ENCODE results near the gene PAX9.
"Not testable (repeated sequence)": the region's sequence is repeated elsewhere in the genome, so short reads cannot be mapped to it uniquely, and the experiment has no call there.

PAX9 gene

GRCh38 chr14:36676236-36676635 lies 14.6 kb downstream of the PAX9 start:
- no peak for DNase-seq

GRCh38 chr14:36682338-36682737 lies 20.7 kb downstream of the PAX9 start:
- no peak for DNase-seq

- DNase-seq, result no peak
Measured at GRCh38 chr14:36683083-36683724, 21.5 kb downstream of the PAX9 start.

- no peak for DNase-seq
Measured at GRCh38 chr14:36684946-36685345, 23.3 kb downstream of the PAX9 start.

GRCh38 chr14:36690311-36691040 lies 28.8 kb downstream of the PAX9 start:
- no peak for DNase-seq

- DNase-seq, result not testable (repeated sequence)
Measured at GRCh38 chr14:36699420-36699819, 37.8 kb downstream of the PAX9 start.

- DNase-seq, result no peak
Measured at GRCh38 chr14:36700651-36701050, 39.0 kb downstream of the PAX9 start.

- no peak for DNase-seq
Measured at GRCh38 chr14:36701132-36701531, 39.5 kb downstream of the PAX9 start.

- no peak for DNase-seq
Measured at GRCh38 chr14:36702474-36702873, 40.8 kb downstream of the PAX9 start.

- DNase-seq, result no peak
Measured at GRCh38 chr14:36707570-36707969, 45.9 kb downstream of the PAX9 start.

GRCh38 chr14:36713960-36714703 lies 52.5 kb downstream of the PAX9 start:
- DNase-seq, result no peak

- no peak for DNase-seq
Measured at GRCh38 chr14:36716614-36717184, 55.0 kb downstream of the PAX9 start.

GRCh38 chr14:36717363-36717762 lies 55.7 kb downstream of the PAX9 start:
- DNase-seq, result peak; percentile 84

GRCh38 chr14:36718216-36718615 lies 56.6 kb downstream of the PAX9 start:
- DNase-seq, result no peak

GRCh38 chr14:36719823-36720222 lies 58.2 kb downstream of the PAX9 start:
- DNase-seq, result no peak

- DNase-seq, result no peak
Measured at GRCh38 chr14:36720657-36721056, 59.0 kb downstream of the PAX9 start.

GRCh38 chr14:36721877-36722276 lies 60.2 kb downstream of the PAX9 start:
- no peak for DNase-seq

- no peak for DNase-seq
Measured at GRCh38 chr14:36723530-36723929, 61.9 kb downstream of the PAX9 start.

GRCh38 chr14:36724162-36724561 lies 62.5 kb downstream of the PAX9 start:
- DNase-seq, result no peak

GRCh38 chr14:36726128-36726527 lies 64.5 kb downstream of the PAX9 start:
- DNase-seq, result no peak
